GM12875 (cell line): Measurements from ENCODE around the gene EYS.

Experiments used
- H3K4me3 ChIP-seq: one replicate; pipeline ENCODE4 v1.5.1; 2011; ENCODE audit warnings: low read depth, low read length, control low read depth
- CTCF ChIP-seq: IDR thresholded peaks from 2 replicates; pipeline ENCODE4 v1.5.1; 2011; ENCODE audit warnings: low read depth, mild to moderate bottlenecking, control low read depth, inconsistent platforms, low read length, moderate library complexity, borderline replicate concordance; ENCODE audit not compliant: insufficient read depth

EYS gene

GRCh38 chr6:64325093-64325492 is 1381.9 kb downstream of the EYS start:
- TF ChIP-seq CTCF: no peak
- no peak overlapping the region for H3K4me3 ChIP-seq

- no peak for TF ChIP-seq CTCF
- no peak overlapping the region for H3K4me3 ChIP-seq
Observed at GRCh38 chr6:64310214-64310613, 1396.8 kb downstream of the EYS start.

GRCh38 chr6:64301307-64302236 is 1405.5 kb downstream of the EYS start:
- no peak for TF ChIP-seq CTCF
- no peak overlapping the region for H3K4me3 ChIP-seq

- no peak overlapping the region for H3K4me3 ChIP-seq
- TF ChIP-seq CTCF: no peak
Observed at GRCh38 chr6:64299176-64299575, 1407.8 kb downstream of the EYS start.

- no peak for TF ChIP-seq CTCF
- no peak overlapping the region for H3K4me3 ChIP-seq
Observed at GRCh38 chr6:64294034-64294433, 1413.0 kb downstream of the EYS start.

GRCh38 chr6:64293298-64293697 is 1413.7 kb downstream of the EYS start:
- no peak for TF ChIP-seq CTCF

GRCh38 chr6:64290867-64291266 is 1416.2 kb downstream of the EYS start:
- no peak overlapping the region for H3K4me3 ChIP-seq
- no peak for TF ChIP-seq CTCF

More at GRCh38 chr6:64293298-64293697, 1413.7 kb downstream of the EYS start:
- no peak overlapping the region for H3K4me3 ChIP-seq
